K562 (cell line): ENCODE results near the gene TMIGD2. TPM values are rescaled to one million over a fixed set of nuclear protein-coding genes. Genes with fewer than 3 reads are reported as not detected.

Source experiments
- ATAC-seq: fragments of 200-7000 bp; cut with Tn5 transposase; 3 replicates; pipeline ENCODE4 v1.9.1; 2020; ENCODE audit warnings: moderate library complexity
- BruUV-seq: library from RNA; stranded (reverse); fragments of 400-500 nt; replicated peaks from 2 replicates; lab custom pipeline; 2021; lab: Mats Ljungman, UMichigan
- CTCF ChIA-PET: fragments of 300-600 bp; formaldehyde crosslinking; extraction: SDS; loops from one replicate; lab custom pipeline; 2021; ENCODE audit warnings: low intra/inter-chr PET ratio; lab: Yijun Ruan, JAX
- POLR2A ChIA-PET: fragments of 300-600, 350-650 bp; sonication (Branson Sonifier 250); formaldehyde crosslinking; extraction: SDS; loops from one replicate; lab custom pipeline; 2021; ENCODE audit warnings: antibody characterized with exemption, inconsistent platforms; lab: Yijun Ruan, JAX
- DNase-seq, 4 experiments: peaks; one replicate each; pipeline versions ENCODE4 v3.0.0 to v3.0.0-alpha.2; 2011 to 2018; ENCODE audit warnings: low spot score in 3 of 4, mixed read lengths in 3 of 4; ENCODE audit errors: extremely low read depth in 1 of 4
- FAIRE-seq: peaks from 2 replicates; lab custom pipeline; 2011; peaks lifted over from hg19 to GRCh38; lab: Jason Lieb, UNC
- H2AFZ ChIP-seq: 2 replicates; pipeline ENCODE4 v1.6.0; 2011; ENCODE audit warnings: low read depth, low read length, control low read depth, inconsistent platforms
- H3K27ac ChIP-seq: fragments of 200-600 bp; 3 replicates; pipeline ENCODE4 v1.8.0; 2011; ENCODE audit warnings: low read depth, mild to moderate bottlenecking, control low read depth, inconsistent platforms, low read length, moderate library complexity, mixed read lengths; ENCODE audit errors: extremely low read depth
- H3K27me3 ChIP-seq, 2 experiments: fragments of 300-600 bp in 1 of 2; 2 replicates in 1 of 2; 3 replicates in 1 of 2; pipeline versions ENCODE4 v1.6.0 to v1.8.0; 2011; ENCODE audit warnings: inconsistent platforms in 2 of 2, low read length in 2 of 2, mild to moderate bottlenecking in 1 of 2, mixed read lengths in 1 of 2, moderate library complexity in 1 of 2; ENCODE audit not compliant: control insufficient read depth in 2 of 2, insufficient read depth in 2 of 2
- H3K36me3 ChIP-seq: fragments of 300-600 bp; 3 replicates; pipeline ENCODE4 v1.8.0; 2011; ENCODE audit warnings: mild to moderate bottlenecking, low read length, inconsistent platforms; ENCODE audit not compliant: control insufficient read depth, insufficient read depth
- H3K4me1 ChIP-seq, 2 experiments: fragments of 200-600 bp in 1 of 2; replicated peaks in 1 of 2; 2 replicates in 1 of 2; 3 replicates in 1 of 2; pipeline versions ENCODE4 v1.5.1 to v1.8.0; 2011; ENCODE audit warnings: inconsistent platforms in 2 of 2, low read length in 2 of 2, mild to moderate bottlenecking in 1 of 2, mixed read lengths in 1 of 2, moderate library complexity in 1 of 2; ENCODE audit not compliant: control insufficient read depth in 2 of 2, insufficient read depth in 2 of 2
- H3K4me2 ChIP-seq: 2 replicates; pipeline ENCODE4 v1.6.1; 2011; ENCODE audit warnings: low read length, control low read depth, inconsistent platforms, mixed read lengths; ENCODE audit not compliant: insufficient read depth
- H3K4me3 ChIP-seq: fragments of 200-600 bp; sonication (generic), shearing (Covaris generic); 2 replicates; pipeline ENCODE4 v1.5.1; 2016; ENCODE audit warnings: control low read depth, inconsistent platforms
- H3K79me2 ChIP-seq: fragments of 200-600 bp; 3 replicates; pipeline ENCODE4 v1.8.0; 2011; ENCODE audit warnings: low read length, inconsistent platforms; ENCODE audit not compliant: control insufficient read depth, insufficient read depth
- H3K9ac ChIP-seq, 2 experiments: 2 replicates each; pipeline versions ENCODE4 v1.6.0 to v1.6.1; 2011; ENCODE audit warnings: low read depth in 2 of 2, low read length in 2 of 2, control low read depth in 1 of 2, inconsistent platforms in 1 of 2, mild to moderate bottlenecking in 1 of 2, mixed read lengths in 1 of 2; ENCODE audit not compliant: insufficient read depth in 1 of 2
- H3K9me1 ChIP-seq: one replicate; pipeline ENCODE4 v1.6.0; 2011; ENCODE audit warnings: inconsistent platforms, mild to moderate bottlenecking, low read length, moderate library complexity; ENCODE audit not compliant: control insufficient read depth, insufficient read depth
- H3K9me3 ChIP-seq: replicated peaks from 2 replicates; pipeline ENCODE4 v1.5.1; 2011; ENCODE audit warnings: low read depth, low read length, inconsistent platforms; ENCODE audit not compliant: control insufficient read depth, insufficient read depth
- H4K20me1 ChIP-seq: replicated peaks from 2 replicates; pipeline ENCODE4 v1.6.1; 2011; ENCODE audit warnings: low read length, inconsistent platforms, mixed read lengths; ENCODE audit not compliant: control insufficient read depth, insufficient read depth
- BCOR ChIP-seq: fragments of 450-650 bp; IDR thresholded peaks from 2 replicates; pipeline ENCODE4 v1.6.1; 2016
- KDM1A ChIP-seq, 2 experiments: fragments of 450-650 bp; IDR thresholded peaks; 2 replicates each; pipeline ENCODE4 v1.6.1; 2016; ENCODE audit warnings: mild to moderate bottlenecking in 2 of 2
- SMARCA5 ChIP-seq: fragments of 450-650 bp; IDR thresholded peaks from 2 replicates; pipeline ENCODE4 v1.6.1; 2016
- STAT6 ChIP-seq: sonication (generic); formaldehyde crosslinking; IDR thresholded peaks from 2 replicates; pipeline ENCODE4 v1.8.1; 2023; ENCODE audit warnings: mild to moderate bottlenecking, missing genetic modification reagents
- ZNF77 ChIP-seq: fragments of 250-450 bp; sonication (Bioruptor Pico); IDR thresholded peaks from 2 replicates; pipeline ENCODE4 v1.5.0; 2020
- WGBS: fragments of 100-300 bp; shearing (Covaris generic); methylation state at CpG from one replicate; pipeline ENCODE4 v1.1.6; 2016; ENCODE audit warnings: low coverage, mixed read lengths; ENCODE audit not compliant: insufficient coverage; ENCODE audit errors: missing lambda C conversion rate; 5-methylcytosine and 5-hydroxymethylcytosine counted together
- in situ Hi-C: fragments of 300-500 bp; cut with MboI; formaldehyde crosslinking; loops from 4 replicates; pipeline ENCODE4 v1.15.0; 2018; ENCODE audit warnings: inconsistent platforms, mixed read lengths
- intact Hi-C: fragments of 100-400 bp; cut with micrococcal nuclease; formaldehyde crosslinking; loops from 2 replicates; pipeline ENCODE4 v1.14.2; 2022
- polyA plus RNA-seq, 8 experiments: library from polyadenylated mRNA; depleted of rRNA in 4 of 8; stranded (reverse) in 5 of 8; unstranded in 3 of 8; fragments of >200 nt; fragmentation: Nextera tagmentation in 2 of 8; fragmentation: Illumina TruSeq in 1 of 8; extraction: Ambion mirVana in 2 of 8; extraction: Trizol in 1 of 8; gene quantifications; 2 replicates each; pipeline versions ENCODE4 v1.2.1 to v1.2.3, GENCODE V29; 2011 to 2014; ENCODE audit warnings: inconsistent platforms in 1 of 8, missing spikeins in 1 of 8
- total RNA-seq, 7 experiments: library from RNA; depleted of rRNA in 6 of 7; stranded (reverse); fragments of >200 nt in 6 of 7; fragmentation: Illumina TruSeq in 2 of 7; extraction: Trizol in 2 of 7; gene quantifications; 2 replicates each; pipeline versions ENCODE4 v1.2.1 to v1.2.3, GENCODE V29; 2011 to 2021; ENCODE audit warnings: low replicate concordance in 1 of 7

Gene TMIGD2
- total and polyA plus RNA-seq, 9 of the 15 experiments (the other 6 are each of a cell fraction or from before 2014, with no cell fraction given): not detected

GRCh38 chr19:4329858-4330257, 27.7 kb upstream of the TMIGD2 start:
- peaks cover 7% of the 10 kb centered on the region; the same call in 1 of the 2 replicates for H4K20me1 ChIP-seq
- ATAC-seq: no peak
- WGBS: 92% methylated on average over 14 of the region's 19 CpGs
- H3K36me3 ChIP-seq: peaks cover 4% of the 10 kb centered on the region
- in situ Hi-C loops (no loop called here), intact Hi-C loops (no loop called here)
- no TSS peak for BruUV-seq
- no peaks in the 10 kb centered on the region for H3K9me1 ChIP-seq
- POLR2A ChIA-PET: interaction anchor here (0.8 to 0.9 kb wide), 2 partner anchors 9 to 14 kb away, joined by 3 read pairs; partner anchors contain the start of gene MPND
- H3K9ac ChIP-seq: 0 out of 4 replicates have a peak overlapping the region, but pooled peaks of 1 of the 2 experiments have one; percentile 42
- H2AFZ ChIP-seq: no peak overlapping the region
- TF ChIP-seq ZNF77 (CRISPR knock-in tag) (no peak), SMARCA5 (peak; percentile 15; the same call in 1 of the 2 replicates), KDM1A (IDR thresholded peaks at IDR 0.05) (0 out of 4 replicates have a peak, but pooled peaks of 1 of the 2 experiments have one; percentile 30), BCOR (peak; percentile 77), STAT6 (CRISPR knock-in tag) (no peak)
- peaks cover 2 to 41% of the 10 kb centered on the region in 2 experiments; a peak in 3 of 5 replicates for H3K4me1 ChIP-seq
- H3K79me2 ChIP-seq: peaks cover 19% of the 10 kb centered on the region
- H3K27me3 ChIP-seq: no peaks in the 10 kb centered on the region; a peak in 1 of 5 replicates
- FAIRE-seq: no peak
- H3K4me2 ChIP-seq: peak overlapping the region; percentile 82; the same call in 1 of the 2 replicates
- CTCF ChIA-PET: no interaction called here
- no peak overlapping the region for H3K27ac ChIP-seq
- no peak overlapping the region for H3K4me3 ChIP-seq
- no peak for DNase-seq
- H3K9me3 ChIP-seq: no peaks in the 10 kb centered on the region
